HepG2 (cell line): ENCODE measurements around the gene MYBPC3. TPM values are rescaled to one million over a fixed set of nuclear protein-coding genes. Genes with fewer than 3 reads are reported as not detected.

Experiments used
- DDIT3 ChIP-seq: sonication (generic); formaldehyde crosslinking; IDR thresholded peaks from 2 replicates; pipeline ENCODE4 v1.4.0; 2020; ENCODE audit warnings: mild to moderate bottlenecking, missing genetic modification reagents
- EEA1 ChIP-seq: sonication (generic); formaldehyde crosslinking; IDR thresholded peaks from 2 replicates; pipeline ENCODE4 v1.5.1; 2020; ENCODE audit warnings: mild to moderate bottlenecking, missing genetic modification reagents, borderline replicate concordance
- GFI1 ChIP-seq: sonication (generic); formaldehyde crosslinking; IDR thresholded peaks from 2 replicates; pipeline ENCODE4 v1.5.0; 2020; ENCODE audit warnings: missing genetic modification reagents, mild to moderate bottlenecking, borderline replicate concordance
- KLF15 ChIP-seq: sonication (generic); formaldehyde crosslinking; IDR thresholded peaks from 2 replicates; pipeline ENCODE4 v1.8.1; 2023; ENCODE audit warnings: borderline replicate concordance, mild to moderate bottlenecking, inconsistent platforms, missing genetic modification reagents, mixed read lengths
- MIER2 ChIP-seq: IDR thresholded peaks from 2 replicates; pipeline ENCODE4 v1.6.1; 2016; ENCODE audit warnings: missing biosample characterization, missing genetic modification reagents
- SNAPC4 ChIP-seq: sonication (generic); formaldehyde crosslinking; IDR thresholded peaks from 2 replicates; pipeline ENCODE4 v1.4.0; 2020; ENCODE audit warnings: mild to moderate bottlenecking, missing genetic modification reagents
- ZNF670 ChIP-seq: sonication (generic); formaldehyde crosslinking; IDR thresholded peaks from 2 replicates; pipeline ENCODE4 v1.8.0; 2022; ENCODE audit warnings: mild to moderate bottlenecking, missing genetic modification reagents, borderline replicate concordance
- polyA plus RNA-seq, 8 experiments: library from polyadenylated mRNA; depleted of rRNA in 3 of 8; stranded (reverse) in 7 of 8; unstranded in 1 of 8; fragments of >200 nt; fragmentation: Illumina TruSeq in 4 of 8; extraction: Trizol in 4 of 8; gene quantifications; 2 replicates each; pipeline versions ENCODE4 v1.2.1 to v1.2.3, GENCODE V29; 2011 to 2016; ENCODE audit warnings: low read depth in 4 of 8, missing spikeins in 1 of 8, mixed read lengths in 1 of 8; ENCODE audit not compliant: insufficient read depth in 1 of 8
- total RNA-seq, 5 experiments: library from RNA; depleted of rRNA; stranded (reverse); fragments of >200 nt; fragmentation: Illumina TruSeq; extraction: Trizol; gene quantifications; 2 replicates each; pipeline ENCODE4 v1.2.3, GENCODE V29; 2016; ENCODE audit warnings: low read depth in 1 of 5
- TF ChIP-seq, protein P1 (sequence below): IDR thresholded peaks from 2 replicates; pipeline ENCODE4 v1.6.1; 2016

MYBPC3 gene
- total and polyA plus RNA-seq, 2 of the 13 experiments (the other 11 are each of a cell fraction or from before 2014, with no cell fraction given) = not detected

DNA sequence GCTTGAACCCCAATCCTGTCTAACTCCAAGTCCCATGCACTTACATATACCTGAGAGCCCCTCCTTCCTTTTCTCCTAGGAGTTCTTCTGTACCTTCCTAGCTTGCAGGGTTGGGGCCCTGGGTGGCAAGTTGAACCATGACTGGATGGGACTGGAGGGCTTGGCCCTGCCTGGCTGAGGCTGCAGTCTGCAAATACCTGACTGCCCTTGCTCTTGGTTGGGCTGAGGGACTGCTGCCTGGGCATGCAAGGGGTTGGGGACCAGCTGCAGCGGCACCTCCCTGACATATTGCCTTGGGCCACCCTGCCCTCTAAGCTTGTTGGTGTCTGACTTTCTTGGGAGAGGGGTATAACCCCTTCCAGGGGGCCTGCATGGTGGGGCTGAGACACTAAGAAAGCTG is 46.0 kb upstream of the MYBPC3 start (continued):
- TF ChIP-seq SNAPC4 (CRISPR knock-in tag) (no peak), GFI1 (CRISPR knock-in tag) (no peak), KLF15 (CRISPR knock-in tag) (no peak), ZNF670 (CRISPR knock-in tag) (no peak), MIER2 (CRISPR knock-in tag) (no peak), DDIT3 (CRISPR knock-in tag) (no peak), EEA1 (no peak)
- TF ChIP-seq, protein P1, sequence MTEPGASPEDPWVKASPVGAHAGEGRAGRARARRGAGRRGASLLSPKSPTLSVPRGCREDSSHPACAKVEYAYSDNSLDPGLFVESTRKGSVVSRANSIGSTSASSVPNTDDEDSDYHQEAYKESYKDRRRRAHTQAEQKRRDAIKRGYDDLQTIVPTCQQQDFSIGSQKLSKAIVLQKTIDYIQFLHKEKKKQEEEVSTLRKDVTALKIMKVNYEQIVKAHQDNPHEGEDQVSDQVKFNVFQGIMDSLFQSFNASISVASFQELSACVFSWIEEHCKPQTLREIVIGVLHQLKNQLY = no peak
- TF ChIP-seq, all 625 proteins: peak for 0
